HCT116 (cell line): ENCODE measurements around the gene UBR3. TPM values are rescaled to one million over a fixed set of nuclear protein-coding genes. Genes with fewer than 3 reads are reported as not detected.

Experiments
- ATAC-seq: fragments of 200-7000 bp; cut with Tn5 transposase; 2 replicates; pipeline ENCODE4 v1.9.1; 2020; ENCODE audit warnings: mild to moderate bottlenecking, moderate library complexity
- BruUV-seq: library from RNA; stranded (reverse); fragments of 400-500 nt; replicated peaks from 2 replicates; lab custom pipeline; 2021; lab: Mats Ljungman, UMichigan
- CTCF ChIA-PET: fragments of 300-600 bp; sonication (Branson Sonifier 250); formaldehyde crosslinking; loops from one replicate; lab custom pipeline; 2021; ENCODE audit warnings: antibody characterized with exemption; lab: Charles Lee
- POLR2A ChIA-PET: fragments of 300-600, 350-600 bp; sonication (Branson Sonifier 250); formaldehyde crosslinking; loops from one replicate; lab custom pipeline; 2021; ENCODE audit warnings: antibody characterized with exemption; lab: Charles Lee
- RAD21 ChIA-PET, 2 experiments: fragments of 300-600 bp; sonication (Branson Sonifier 250); formaldehyde crosslinking; loops; one replicate each; lab custom pipeline; 2023; ENCODE audit warnings: low total read pairs in 2 of 2; ENCODE audit not compliant: uncharacterized antibody in 2 of 2, unreplicated experiment in 2 of 2, low non-redundant PET in 1 of 2; lab: Charles Lee
- DNase-seq: peaks from one replicate; pipeline ENCODE4 v3.0.0-alpha.2; 2010; ENCODE audit warnings: low read depth, low spot score
- H2AFZ ChIP-seq: fragments of 200-600 bp; shearing (Covaris generic), sonication (generic); 2 replicates; pipeline ENCODE4 v1.6.1; 2017; ENCODE audit warnings: low read depth, mixed run types, mixed read lengths, antibody characterized with exemption, low read length; ENCODE audit not compliant: poor library complexity, severe bottlenecking
- H3K27ac ChIP-seq: 2 replicates; pipeline ENCODE4 v1.5.1; 2012; ENCODE audit warnings: low read depth, low read length
- H3K27me3 ChIP-seq: fragments of 200-600 bp; sonication (generic); 2 replicates; pipeline ENCODE4 v1.6.1; 2016; ENCODE audit warnings: mixed run types, low read length, mixed read lengths; ENCODE audit not compliant: insufficient read depth
- H3K36me3 ChIP-seq, 2 experiments: fragments of 200-500 bp in 1 of 2; fragments of 200-600 bp in 1 of 2; sonication (Bioruptor generic) in 1 of 2; sonication (generic) in 1 of 2; 2 replicates each; pipeline versions ENCODE4 v1.5.1 to v1.6.1; 2014 to 2016; ENCODE audit warnings: low read length in 2 of 2, inconsistent platforms in 1 of 2, mixed read lengths in 1 of 2, mixed run types in 1 of 2; ENCODE audit not compliant: insufficient read depth in 2 of 2, control insufficient read depth in 1 of 2
- H3K4me1 ChIP-seq, 2 experiments: fragments of 200-600 bp in 1 of 2; sonication (generic) in 1 of 2; 2 replicates each; pipeline versions ENCODE4 v1.5.1 to v1.6.1; 2012 to 2017; ENCODE audit warnings: low read length in 2 of 2, inconsistent platforms in 1 of 2, mild to moderate bottlenecking in 1 of 2, mixed read lengths in 1 of 2, mixed run types in 1 of 2, moderate library complexity in 1 of 2; ENCODE audit not compliant: insufficient read depth in 2 of 2, control insufficient read depth in 1 of 2
- H3K4me2 ChIP-seq: fragments of 200-600 bp; sonication (generic); 2 replicates; pipeline ENCODE4 v1.6.1; 2017; ENCODE audit warnings: mixed run types, low read length, mixed read lengths
- H3K4me3 ChIP-seq, 2 experiments: fragments of 200-600 bp in 1 of 2; sonication (generic) in 1 of 2; replicated peaks in 1 of 2; 2 replicates each; pipeline ENCODE4 v1.5.1; 2011 to 2016; ENCODE audit warnings: low read length in 2 of 2, control low read depth in 1 of 2, low read depth in 1 of 2, mild to moderate bottlenecking in 1 of 2, mixed read lengths in 1 of 2, mixed run types in 1 of 2
- H3K79me2 ChIP-seq: fragments of 200-600 bp; sonication (generic); 2 replicates; pipeline ENCODE4 v1.6.1; 2017; ENCODE audit warnings: mild to moderate bottlenecking, mixed run types, low read length, moderate library complexity, mixed read lengths; ENCODE audit not compliant: insufficient read depth
- H3K9ac ChIP-seq: fragments of 200-600 bp; sonication (generic); 2 replicates; pipeline ENCODE4 v1.6.1; 2016; ENCODE audit warnings: low read length, mixed read lengths
- H3K9me2 ChIP-seq: fragments of 200-600 bp; sonication (generic), shearing (Covaris generic); 2 replicates; pipeline ENCODE4 v1.6.1; 2017; ENCODE audit warnings: mixed run types, mild to moderate bottlenecking, moderate library complexity; ENCODE audit not compliant: insufficient read depth
- H3K9me3 ChIP-seq, 2 experiments: fragments of 200-500 bp in 1 of 2; fragments of 200-600 bp in 1 of 2; sonication (Bioruptor generic) in 1 of 2; sonication (generic) in 1 of 2; 2 replicates each; pipeline ENCODE4 v1.6.1; 2014 to 2017; ENCODE audit warnings: low read length in 2 of 2, mixed read lengths in 2 of 2, inconsistent platforms in 1 of 2, low read depth in 1 of 2, mild to moderate bottlenecking in 1 of 2, mixed run types in 1 of 2, moderate library complexity in 1 of 2; ENCODE audit not compliant: control insufficient read depth in 1 of 2, insufficient read depth in 1 of 2
- H4K20me1 ChIP-seq: fragments of 200-600 bp; sonication (generic), shearing (Covaris generic); 2 replicates; pipeline ENCODE4 v1.6.1; 2017; ENCODE audit warnings: mixed run types, mild to moderate bottlenecking, moderate library complexity; ENCODE audit not compliant: insufficient read depth
- CBX3 ChIP-seq: IDR thresholded peaks from 2 replicates; pipeline ENCODE4 v1.6.1; 2012; ENCODE audit warnings: low read depth
- EGR1 ChIP-seq: IDR thresholded peaks from 2 replicates; pipeline ENCODE4 v1.6.1; 2012; ENCODE audit warnings: low read depth
- FOSL1 ChIP-seq: IDR thresholded peaks from 2 replicates; pipeline ENCODE4 v1.6.1; 2012; ENCODE audit warnings: low read depth
- SRF ChIP-seq: IDR thresholded peaks from 2 replicates; pipeline ENCODE4 v1.6.1; 2012; ENCODE audit warnings: low read depth
- TCF7L2 ChIP-seq: IDR thresholded peaks from 2 replicates; pipeline ENCODE4 v1.7.0; 2011; ENCODE audit warnings: borderline replicate concordance, inconsistent platforms; ENCODE audit not compliant: insufficient read depth, insufficient read length; ENCODE audit errors: extremely low read depth
- ZNF274 ChIP-seq: fragments of 200-500 bp; sonication (Bioruptor generic); IDR thresholded peaks from 2 replicates; pipeline ENCODE4 v1.6.1; 2014; ENCODE audit warnings: mild to moderate bottlenecking, low read depth, low read length, inconsistent platforms
- intact Hi-C: fragments of 100-400 bp; cut with micrococcal nuclease; formaldehyde crosslinking; loops from 2 replicates; pipeline ENCODE4 v1.10.0; 2022
- total RNA-seq: library from RNA; stranded (reverse); gene quantifications from one replicate; pipeline ENCODE4 v1.2.1, GENCODE V29; 2021; ENCODE audit not compliant: unreplicated experiment

The UBR3 gene
- total RNA-seq, 1 experiment from 2014 or later = 29.5 TPM

GRCh38 chr2:169790581-169790980 lies 36.7 kb upstream of the UBR3 start:
- no peak overlapping the region for H2AFZ ChIP-seq
- no peak for DNase-seq
- H3K4me2 ChIP-seq = no peak overlapping the region
- peaks cover 0 to 10% of the 10 kb centered on the region in 2 experiments; a peak in 2 of 4 replicates for H3K4me1 ChIP-seq
- ATAC-seq = no peak
- ChIA-PET RAD21 (interaction anchor here in 1 of 2 experiments (0.7 kb wide), 1 partner anchor 19 kb away, joined by 3 read pairs; no protein-coding TSS in a partner anchor), POLR2A (interaction anchor here (1.0 kb wide), 1 partner anchor 9 kb away, joined by 7 read pairs; the partner anchor contains the start of gene SSB), CTCF (interaction anchor here (1.2 kb wide), 1 partner anchor 338 kb away, joined by 5 read pairs; no protein-coding TSS in a partner anchor)
- H3K27ac ChIP-seq = no peak overlapping the region
- H4K20me1 ChIP-seq = no peaks in the 10 kb centered on the region
- intact Hi-C loops = no loop called here
- no peaks in the 10 kb centered on the region for H3K27me3 ChIP-seq
- BruUV-seq = no TSS peak
- no peaks in the 10 kb centered on the region for H3K9me2 ChIP-seq
- H3K9ac ChIP-seq = no peak overlapping the region
- H3K9me3 ChIP-seq = no peaks in the 10 kb centered on the region
- no peak for TF ChIP-seq EGR1
- TF ChIP-seq CBX3 = no peak
- no peak for TF ChIP-seq ZNF274
- TF ChIP-seq FOSL1 = no peak
- no peak for TF ChIP-seq SRF
- H3K4me3 ChIP-seq = no peak overlapping the region
- H3K79me2 ChIP-seq = no peaks in the 10 kb centered on the region
- H3K36me3 ChIP-seq = no peaks in the 10 kb centered on the region

DNA sequence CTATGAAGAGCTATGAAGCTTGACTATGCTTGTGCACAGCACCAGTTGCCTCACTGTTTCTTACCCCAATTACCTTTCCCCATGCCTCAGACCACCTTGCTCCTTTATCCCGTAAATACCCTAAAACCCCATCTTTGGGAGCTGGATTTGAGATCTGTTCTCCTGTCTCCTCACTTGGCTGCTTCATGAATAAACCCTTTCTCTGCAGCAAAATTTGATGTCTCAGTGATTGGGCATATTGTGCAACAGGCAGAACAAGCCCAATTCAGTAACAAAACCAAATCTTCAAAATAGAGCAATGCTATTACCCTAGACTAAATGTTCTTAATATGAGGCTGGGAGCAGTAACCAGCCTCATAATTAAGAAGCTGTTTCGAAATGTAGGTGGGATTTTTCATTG lies 32.1 kb upstream of the UBR3 start:
- H3K9me3 ChIP-seq = no peaks in the 10 kb centered on the region
- H3K4me3 ChIP-seq = no peak overlapping the region
- peaks cover 4 to 12% of the 10 kb centered on the region in 2 experiments; a peak in 3 of 4 replicates for H3K4me1 ChIP-seq
- H3K27me3 ChIP-seq = no peaks in the 10 kb centered on the region
- ATAC-seq (no peak), DNase-seq (no peak)
- no peak for TF ChIP-seq TCF7L2
- H2AFZ ChIP-seq = no peak overlapping the region
- no peaks in the 10 kb centered on the region for H3K36me3 ChIP-seq
- intact Hi-C loops = no loop called here
- H3K9ac ChIP-seq = no peak overlapping the region
- ChIA-PET CTCF (no interaction called here), POLR2A (no interaction called here), RAD21 (no interaction called here)
- BruUV-seq = no TSS peak
- no peak overlapping the region for H3K4me2 ChIP-seq
- H4K20me1 ChIP-seq = no peaks in the 10 kb centered on the region
- no peaks in the 10 kb centered on the region for H3K9me2 ChIP-seq
- peaks cover 17% of the 10 kb centered on the region for H3K79me2 ChIP-seq
- no peak overlapping the region for H3K27ac ChIP-seq
